Fibroblast of skin of left biceps (primary cell): Measurements from ENCODE around the gene NUTF2.

Experiments
- DNase-seq, 2 experiments: peaks; one replicate each; pipeline ENCODE4 v3.0.0-alpha.2; 2013; ENCODE audit warnings: low read depth in 2 of 2

NUTF2 gene

DNA sequence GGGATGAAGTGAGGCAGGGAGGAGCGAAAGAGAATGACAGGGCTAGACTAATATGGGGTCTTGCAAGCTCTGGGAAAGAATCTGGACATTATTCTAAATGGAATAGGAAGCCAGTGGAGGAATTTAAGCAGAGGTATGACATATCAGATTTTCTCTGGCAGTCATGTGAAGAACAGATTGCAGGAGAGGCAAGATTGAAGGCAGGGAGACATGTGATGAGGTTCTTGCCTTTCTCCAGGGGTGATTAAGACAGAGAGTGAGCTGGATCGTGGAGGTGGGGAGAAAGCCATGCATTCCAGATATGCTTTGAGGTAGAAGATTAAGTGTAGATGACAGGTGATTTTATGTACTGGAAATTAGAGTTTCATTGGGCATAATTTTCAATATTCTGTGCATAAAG, 8.9 kb upstream of the NUTF2 start:
- DNase-seq: no peak

DNA sequence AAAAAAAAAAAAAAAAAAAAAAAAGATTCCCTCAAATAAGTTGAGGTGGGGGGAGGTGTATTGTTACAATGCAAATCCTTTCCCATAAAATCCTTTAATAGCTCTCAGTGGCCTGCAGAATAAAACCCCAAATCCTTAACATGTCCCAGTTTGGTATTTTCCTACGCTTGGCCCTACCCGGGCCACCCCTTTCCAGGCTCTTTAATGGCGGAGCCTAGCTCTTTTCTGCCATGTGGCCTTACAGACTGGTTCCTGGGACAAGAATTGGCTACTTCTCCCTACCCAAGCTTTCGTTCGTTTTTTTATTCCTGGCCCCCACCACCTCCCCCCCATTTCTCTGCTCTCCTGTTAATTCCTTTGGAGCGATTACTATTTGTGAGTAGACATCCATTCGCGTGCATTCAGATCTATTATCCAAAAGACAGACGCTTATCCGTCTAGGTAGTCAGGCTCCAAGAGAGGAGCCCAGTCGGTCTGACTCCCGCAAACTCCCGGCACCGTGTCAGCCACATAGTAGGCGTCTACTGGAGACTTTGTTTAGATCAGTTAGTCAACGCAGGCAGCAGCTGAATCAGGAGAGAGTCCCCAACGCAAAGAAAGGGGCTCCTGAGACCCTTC, 5.4 kb upstream of the NUTF2 start:
- DNase-seq: no peak

DNA sequence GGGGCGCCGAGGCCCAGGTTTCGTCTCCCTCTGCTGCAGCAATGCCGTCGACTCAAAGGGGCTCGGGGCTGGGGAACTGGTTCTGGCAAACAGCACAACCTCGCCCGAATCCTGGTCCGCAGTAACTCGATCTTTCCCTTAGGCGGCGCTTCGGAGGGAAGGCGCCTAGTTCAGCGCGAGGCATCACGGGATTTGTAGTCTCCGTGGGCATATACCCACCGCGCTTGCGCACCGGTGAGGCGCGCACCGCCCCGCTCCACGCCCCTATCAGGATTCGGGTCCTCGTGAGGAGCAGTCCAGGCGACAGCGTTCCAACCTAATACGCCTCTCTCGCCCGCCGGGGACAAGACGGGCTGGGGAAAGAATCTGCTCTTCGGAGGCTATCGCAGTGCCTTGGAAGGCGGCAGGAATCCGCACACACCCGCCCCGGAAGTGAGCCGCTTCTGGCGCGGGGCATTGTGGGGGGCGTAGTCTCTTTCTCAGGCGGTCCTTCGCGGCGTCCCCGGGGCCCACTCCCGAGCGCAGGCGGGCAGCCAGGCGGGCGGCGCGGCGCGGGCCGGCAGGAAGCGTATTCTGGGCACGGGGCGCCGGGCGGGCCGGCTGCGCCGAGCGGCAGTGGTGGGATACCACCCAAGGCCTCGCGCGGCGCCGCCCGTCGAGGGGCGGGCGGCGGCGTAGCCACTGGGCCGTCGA, 4.8 kb upstream of the NUTF2 start, which contains the start of gene THAP11:
TSS of gene THAP11 (plus strand) at position 505 of the 693 bp plus-strand sequence. CDS start 235 bp downstream, outside the sequence.
- DNase-seq: peak; percentile 78 to 84

GRCh38 chr16:67842509-67843342, 4.0 kb upstream of the NUTF2 start:
- no peak for DNase-seq

- DNase-seq: no peak
Measured at GRCh38 chr16:67843343-67843765, 3.4 kb upstream of the NUTF2 start.

DNA sequence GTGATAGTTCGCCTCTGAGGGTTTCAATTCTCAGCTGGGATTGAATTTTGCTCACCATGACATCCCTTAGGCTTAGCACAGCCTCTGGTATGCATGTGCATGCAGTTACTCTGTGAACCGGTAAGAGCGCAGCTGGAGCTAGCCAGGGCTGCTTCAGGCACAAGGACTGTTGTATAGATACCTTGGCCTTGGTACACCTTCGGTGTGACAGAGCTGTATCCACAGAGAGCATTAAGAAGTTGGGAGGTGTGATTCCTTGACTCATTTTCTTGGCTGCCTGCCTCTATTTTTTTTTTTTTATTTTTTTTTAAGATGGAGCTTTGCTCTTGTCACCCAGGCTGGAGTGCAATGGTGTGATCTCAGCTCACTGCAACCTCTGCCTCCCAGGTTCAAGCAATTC, 2.2 kb upstream of the NUTF2 start:
- no peak for DNase-seq

DNA sequence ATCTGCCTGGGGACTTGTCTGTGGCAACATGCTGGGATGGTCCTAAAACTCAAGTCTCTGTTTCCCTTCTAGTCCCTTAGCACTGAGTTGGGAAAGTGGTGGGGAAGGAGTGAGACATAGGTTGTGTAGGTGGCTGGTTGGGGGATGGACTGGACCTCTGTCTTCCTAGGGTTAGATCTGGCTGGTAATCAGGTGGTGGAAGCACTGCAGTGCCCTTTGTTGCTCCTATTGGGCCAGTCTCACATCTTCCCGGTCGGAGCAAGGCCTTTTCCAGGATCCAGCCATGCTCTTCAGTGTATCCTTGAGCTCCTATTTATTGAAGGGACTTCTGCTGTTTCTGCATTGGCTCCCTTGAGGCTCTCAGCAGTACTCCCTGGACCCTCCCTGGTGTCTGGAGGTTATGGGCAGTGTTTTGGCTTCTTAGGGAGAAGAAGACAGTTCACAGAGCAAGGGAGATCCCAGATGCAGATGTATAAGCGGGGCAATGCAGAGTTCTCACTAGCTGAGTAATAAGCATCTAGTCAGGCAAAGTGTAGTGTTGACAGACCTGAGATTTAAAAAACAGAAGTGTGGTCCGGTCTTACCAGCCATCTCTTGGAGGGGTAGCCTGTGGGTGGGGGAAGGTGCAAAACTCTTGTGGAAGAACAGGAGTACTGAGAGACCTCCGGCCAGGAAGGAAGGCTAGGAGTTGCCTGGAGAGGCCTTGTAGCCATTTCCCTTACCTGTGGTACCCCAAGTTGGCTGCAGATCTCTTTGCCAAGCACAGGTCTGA, 1.3 kb upstream of the NUTF2 start:
- DNase-seq: no peak

GRCh38 chr16:67846063-67846319, 742 bp upstream of the NUTF2 start:
- no peak for DNase-seq

DNA sequence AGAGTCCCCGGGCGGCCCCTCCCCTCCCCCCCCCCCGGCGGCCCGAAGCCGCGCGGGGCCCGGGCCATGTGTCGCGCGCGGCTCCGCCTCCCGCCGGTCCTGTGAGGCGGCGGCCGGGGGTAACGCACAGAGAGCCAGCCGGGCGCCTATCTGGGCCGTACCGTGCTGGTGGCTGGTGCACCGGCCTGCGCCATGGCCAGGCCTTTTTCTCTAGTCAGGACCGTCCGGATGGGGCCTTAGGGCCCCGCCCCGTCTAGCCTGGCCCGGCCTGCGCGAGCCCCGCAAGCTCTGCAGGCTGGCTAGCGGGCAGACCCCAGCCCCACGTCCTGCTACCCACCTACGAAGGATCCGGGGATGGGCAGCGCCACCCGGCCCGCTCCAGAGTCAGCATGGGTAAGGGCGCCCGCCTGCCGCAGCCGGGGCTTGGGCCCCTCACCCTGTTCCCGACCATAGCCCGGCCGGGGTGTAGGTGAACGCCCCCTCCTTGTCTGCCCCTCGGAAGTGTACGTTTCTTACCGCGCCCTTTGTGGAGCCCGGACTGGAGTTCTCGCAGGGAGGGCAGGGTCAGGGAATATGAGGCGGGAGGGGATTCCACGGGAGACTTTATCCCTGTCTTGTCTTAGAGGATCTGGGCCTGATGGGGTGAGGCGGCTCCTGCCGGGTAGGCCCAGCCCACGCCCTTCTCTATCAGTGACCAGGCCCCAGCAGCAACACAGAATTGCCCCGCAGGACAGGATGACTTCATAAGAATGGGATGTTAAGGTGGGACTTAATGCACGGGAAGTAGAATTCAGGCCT, 530 bp downstream of the NUTF2 start, which contains the start of gene CENPT:
TSS of gene CENPT (minus strand) at position 630 of the 798 bp plus-strand sequence. CDS start 13,834 bp downstream, outside the sequence.
- no peak for DNase-seq

DNA sequence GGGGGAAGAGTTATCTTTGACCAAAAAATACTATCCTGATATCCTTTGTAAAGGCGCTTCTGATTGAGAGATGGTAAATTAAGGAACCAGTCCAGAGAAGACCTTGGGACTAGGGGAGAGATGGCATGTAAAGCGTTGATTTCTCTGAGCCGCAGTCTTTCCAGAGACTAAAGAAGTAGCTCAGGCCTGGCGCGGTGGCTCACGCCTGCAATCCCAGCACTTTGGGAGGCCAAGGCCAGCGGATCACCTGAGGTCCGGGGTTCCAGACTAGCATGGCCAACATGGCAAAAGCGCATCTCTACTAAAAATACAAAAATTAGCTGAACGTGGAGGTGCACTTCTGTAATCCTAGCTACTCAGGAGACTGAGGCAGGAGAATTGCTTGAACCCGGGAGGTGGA, 1.4 kb downstream of the NUTF2 start:
- no peak for DNase-seq

- no peak for DNase-seq
Measured at GRCh38 chr16:67853670-67854069, 6.9 kb downstream of the NUTF2 start.

DNA sequence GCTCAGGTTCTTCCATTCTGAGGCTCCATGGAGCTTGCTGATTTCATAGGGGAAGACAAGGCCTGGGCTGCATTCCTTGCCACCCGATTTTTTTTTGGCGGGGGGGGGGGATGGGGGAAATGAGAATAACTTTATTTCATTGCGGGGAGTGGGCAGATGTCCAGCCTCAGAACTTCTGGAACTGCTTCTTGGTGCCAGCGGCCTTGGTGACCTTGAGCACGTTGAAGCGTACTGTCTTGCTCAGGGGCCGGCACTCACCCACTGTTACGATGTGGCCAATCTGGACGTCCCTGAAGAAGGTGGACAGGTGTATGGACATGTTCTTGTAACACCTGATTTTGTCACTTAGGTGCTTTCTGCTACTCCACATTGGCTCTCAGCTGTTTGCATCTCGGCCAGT, 9.1 kb downstream of the NUTF2 start:
- no peak for DNase-seq

DNA sequence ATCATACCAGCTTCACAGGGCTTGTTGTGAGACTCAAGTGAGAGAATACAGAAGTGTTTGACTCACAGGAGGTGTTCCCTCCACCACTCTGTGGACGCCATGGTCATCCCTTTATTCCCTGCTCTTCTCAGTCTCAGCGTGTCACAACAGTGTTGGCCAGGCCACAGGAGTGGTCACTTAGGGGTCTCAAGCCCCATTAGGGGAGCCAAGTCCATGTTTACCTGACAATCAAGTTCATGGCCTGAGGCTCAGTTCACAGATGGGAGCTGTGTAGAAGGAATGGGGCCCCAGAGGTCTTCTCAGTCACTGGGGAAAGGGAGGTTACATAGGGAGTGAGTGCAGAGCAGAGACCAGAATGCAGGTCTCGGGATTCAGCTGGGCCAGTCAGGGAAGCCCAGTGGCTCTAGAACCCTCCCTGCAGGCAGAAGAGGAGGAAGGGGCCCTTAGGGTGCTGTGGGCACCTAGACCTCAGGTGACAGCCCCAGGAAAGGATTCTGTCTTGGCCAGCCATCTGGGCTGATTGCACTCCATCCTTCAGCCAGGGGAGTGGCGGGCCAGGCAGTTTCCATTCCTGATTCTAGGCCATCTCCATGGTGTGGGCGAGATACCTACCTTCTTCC, 10.3 kb downstream of the NUTF2 start:
- no peak for DNase-seq

GRCh38 chr16:67857547-67858233, 11.0 kb downstream of the NUTF2 start:
- no peak for DNase-seq

DNA sequence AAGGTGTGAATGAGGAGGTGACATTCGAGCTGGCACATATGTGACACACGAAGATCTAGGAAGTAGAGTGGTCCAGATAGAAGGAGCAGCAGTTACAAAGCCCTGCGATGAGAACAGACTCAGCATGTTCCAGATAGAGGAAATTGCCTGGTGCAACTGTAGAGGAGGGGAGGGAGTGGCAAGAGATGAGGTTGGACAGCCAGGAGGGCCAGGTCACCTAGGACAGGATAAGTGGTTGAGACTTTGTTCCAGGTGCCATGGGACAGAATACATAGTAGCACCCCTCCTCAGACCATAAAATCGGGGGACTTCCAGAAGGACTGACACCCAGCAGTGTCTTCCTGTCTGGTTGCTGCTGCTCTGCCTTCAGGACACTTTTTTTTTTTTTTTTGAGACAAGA, 11.8 kb downstream of the NUTF2 start:
- no peak for DNase-seq

GRCh38 chr16:67860589-67861398, 14.1 kb downstream of the NUTF2 start:
- DNase-seq: no peak

DNA sequence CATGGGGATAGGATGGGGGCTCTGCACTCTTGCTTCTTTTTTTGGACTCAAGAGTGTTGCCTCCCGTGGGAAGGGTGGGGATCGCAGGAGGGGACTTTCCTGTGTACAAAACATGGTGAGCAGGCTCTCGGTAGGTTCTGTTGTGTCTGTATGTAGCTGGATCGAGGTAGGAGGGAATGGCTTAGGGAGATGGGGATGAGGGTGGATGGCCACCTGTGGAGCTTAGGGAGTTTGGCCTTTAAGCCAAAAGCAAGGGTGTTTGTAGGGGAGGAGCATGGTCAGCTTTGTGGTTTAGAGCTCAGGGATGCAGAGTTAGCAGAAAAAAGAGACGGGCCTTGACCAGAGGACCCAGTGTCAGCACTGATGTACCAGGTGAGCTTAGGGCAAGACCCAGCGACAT, 15.1 kb downstream of the NUTF2 start:
- DNase-seq: no peak

DNA sequence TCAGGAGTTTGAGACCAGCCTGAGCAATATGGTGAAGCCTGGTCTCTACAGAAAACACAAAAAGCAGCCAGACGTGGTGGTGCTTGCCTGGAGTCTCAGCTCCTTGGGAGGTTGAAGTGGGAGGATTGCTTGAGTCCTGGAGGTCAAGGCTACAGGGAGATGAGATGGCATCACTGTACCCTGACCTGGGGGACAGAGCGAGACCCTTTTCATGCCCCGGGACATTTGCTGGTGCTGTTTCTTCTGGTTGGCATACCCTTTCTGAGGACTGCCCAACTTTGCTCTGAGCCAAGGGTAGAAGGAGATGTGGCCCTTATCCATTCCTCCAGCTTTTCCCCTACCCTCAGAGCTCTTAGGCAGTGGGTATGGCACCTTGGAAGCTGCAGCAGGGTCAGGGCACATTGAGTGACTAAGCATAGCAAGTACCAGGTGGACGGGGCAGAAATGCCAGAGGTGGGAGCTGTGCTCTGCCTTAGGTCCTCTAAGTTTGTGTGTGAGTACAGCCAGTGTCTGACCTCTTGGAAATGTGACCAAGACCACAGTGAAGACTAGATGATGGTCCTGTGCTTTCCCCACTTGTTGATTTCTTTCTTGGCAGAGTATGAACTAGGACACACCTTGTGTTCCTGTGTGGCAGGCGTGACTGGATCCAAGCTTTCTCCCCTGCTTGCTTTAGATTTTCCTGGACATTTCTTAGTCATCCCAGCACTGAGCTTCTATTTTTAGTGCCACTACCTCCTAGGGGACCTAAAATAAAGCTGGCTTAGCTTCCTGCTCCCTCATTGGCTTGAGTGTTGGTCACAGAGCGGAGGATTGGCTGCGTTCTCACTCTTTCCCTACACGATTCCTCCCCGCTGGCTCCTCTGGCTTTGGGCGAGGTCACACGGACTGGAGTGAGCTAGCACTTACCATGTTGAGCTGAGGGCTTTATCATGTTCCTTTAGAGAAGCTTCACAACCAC, 16.2 kb downstream of the NUTF2 start:
- no peak for DNase-seq
